D341Med (cell line): ENCODE results near the gene SLC39A6.
"Not testable (repeated sequence)": the region's sequence is repeated elsewhere in the genome, so short reads cannot be mapped to it uniquely, and the experiment has no call there.

ENCODE experiments used
- DNase-seq: peaks from one replicate; pipeline ENCODE4 v3.0.0; 2012; ENCODE audit warnings: low spot score

SLC39A6 gene

GRCh38 chr18:36096955-36097354 is 32.2 kb downstream of the SLC39A6 start:
- no peak for DNase-seq

GRCh38 chr18:36095936-36096519 is 33.1 kb downstream of the SLC39A6 start:
- DNase-seq: no peak

GRCh38 chr18:36094431-36094830 is 34.7 kb downstream of the SLC39A6 start:
- DNase-seq: no peak

GRCh38 chr18:36092116-36092515 is 37.0 kb downstream of the SLC39A6 start:
- DNase-seq: not testable (repeated sequence)

- no peak for DNase-seq
These were observed 40.1 kb downstream of the SLC39A6 start for GRCh38 chr18:36089001-36089400.

GRCh38 chr18:36088256-36088655 is 40.9 kb downstream of the SLC39A6 start:
- DNase-seq: no peak

- no peak for DNase-seq
These were observed 43.0 kb downstream of the SLC39A6 start for GRCh38 chr18:36086186-36086585.

GRCh38 chr18:36085195-36085594 is 43.9 kb downstream of the SLC39A6 start:
- DNase-seq: no peak

GRCh38 chr18:36083729-36084128 is 45.4 kb downstream of the SLC39A6 start:
- DNase-seq: no peak

GRCh38 chr18:36081118-36081517 is 48.0 kb downstream of the SLC39A6 start:
- not testable (repeated sequence) for DNase-seq

- no peak for DNase-seq
These were observed 50.2 kb downstream of the SLC39A6 start for GRCh38 chr18:36078751-36079529.

GRCh38 chr18:36077764-36078163 is 51.4 kb downstream of the SLC39A6 start:
- not testable (repeated sequence) for DNase-seq

- no peak for DNase-seq
These were observed 53.1 kb downstream of the SLC39A6 start for GRCh38 chr18:36075862-36076587.

- no peak for DNase-seq
These were observed 54.7 kb downstream of the SLC39A6 start for GRCh38 chr18:36074435-36074834.

- DNase-seq: no peak
These were observed 55.5 kb downstream of the SLC39A6 start for GRCh38 chr18:36073676-36074075.

GRCh38 chr18:36072406-36072805 is 56.7 kb downstream of the SLC39A6 start:
- not testable (repeated sequence) for DNase-seq

GRCh38 chr18:36067055-36067957 is 61.8 kb downstream of the SLC39A6 start, which contains the start of gene RPRD1A:
Gene RPRD1A, minus strand, starts transcription at chr18:36067559. Its CDS starts 155 bp downstream, at chr18:36067404.
- DNase-seq: peak; percentile 100

GRCh38 chr18:36066686-36067054 is 62.5 kb downstream of the SLC39A6 start:
- no peak for DNase-seq

GRCh38 chr18:36066001-36066400 is 63.1 kb downstream of the SLC39A6 start:
- DNase-seq: no peak

- not testable (repeated sequence) for DNase-seq
These were observed 64.4 kb downstream of the SLC39A6 start for GRCh38 chr18:36064809-36065079.

- no peak for DNase-seq
These were observed 64.9 kb downstream of the SLC39A6 start for GRCh38 chr18:36064027-36064808.
